ENCODE measurements around the gene HMGN1.

Gene HMGN1

GRCh38 chr21:39347537-39347936 lies 1.4 kb downstream of the HMGN1 start:
- Histone ChIP-seq H3K4me1 (ENCODE audit: insufficient read depth, low read length) (peaks cover 44% of the 10 kb centered on the region), H3K4me2 (ENCODE audit: insufficient read depth, low read length) (peak overlapping the region; percentile 81), H3K4me3 (ENCODE audit: low read depth in 1 of 2, low read length in 2 of 2) (peak overlapping the region; percentile 88 to 97), H2AFZ (ENCODE audit: low read depth, low read length) (no peak overlapping the region), H3K9ac (ENCODE audit: low read depth, low read length) (peak overlapping the region; percentile 96), H3K36me3 (ENCODE audit: insufficient read depth, low read length) (peaks cover 54% of the 10 kb centered on the region), H3K27ac (ENCODE audit: low read length) (peak overlapping the region; percentile 95), H3K27me3 (ENCODE audit: insufficient read depth, low read length, poor library complexity) (no peaks in the 10 kb centered on the region), H3K9me3 (ENCODE audit: insufficient read depth, low read length, severe bottlenecking) (no peaks in the 10 kb centered on the region), H3K79me2 (ENCODE audit: insufficient read depth, low read length) (peaks cover 64% of the 10 kb centered on the region), H4K20me1 (ENCODE audit: insufficient read depth, low read length) (peaks cover 41% of the 10 kb centered on the region)
- TF ChIP-seq CTCF (IDR thresholded peaks at IDR 0.05; ENCODE audit: borderline replicate concordance, extremely low read depth, low read length, poor library complexity, severe bottlenecking) (no peak), EZH2 (IDR thresholded peaks at IDR 0.05; ENCODE audit: borderline replicate concordance, low read depth, low read length, severe bottlenecking) (no peak)
- no peak for DNase-seq
- ATAC-seq (ENCODE audit: insufficient read depth, low read depth): no peak

- no peak for ATAC-seq (ENCODE audit: insufficient read depth, low read depth)
- H3K79me2 ChIP-seq (ENCODE audit: insufficient read depth, low read length): peaks cover 64% of the 10 kb centered on the region
- peaks cover 44% of the 10 kb centered on the region for H3K4me1 ChIP-seq (ENCODE audit: insufficient read depth, low read length)
- no peaks in the 10 kb centered on the region for H3K9me3 ChIP-seq (ENCODE audit: insufficient read depth, low read length, severe bottlenecking)
- DNase-seq: no peak
- peaks cover 41% of the 10 kb centered on the region for H4K20me1 ChIP-seq (ENCODE audit: insufficient read depth, low read length)
- TF ChIP-seq CTCF (IDR thresholded peaks at IDR 0.05; ENCODE audit: borderline replicate concordance, extremely low read depth, low read length, poor library complexity, severe bottlenecking) (no peak), EZH2 (IDR thresholded peaks at IDR 0.05; ENCODE audit: borderline replicate concordance, low read depth, low read length, severe bottlenecking) (no peak)
- peak overlapping the region; percentile 88 to 97; a peak in 3 of 4 replicates for H3K4me3 ChIP-seq (ENCODE audit: low read depth in 1 of 2, low read length in 2 of 2)
- no peaks in the 10 kb centered on the region for H3K27me3 ChIP-seq (ENCODE audit: insufficient read depth, low read length, poor library complexity)
- H3K36me3 ChIP-seq (ENCODE audit: insufficient read depth, low read length): peaks cover 57% of the 10 kb centered on the region
- H2AFZ ChIP-seq (ENCODE audit: low read depth, low read length): no peak overlapping the region
- H3K27ac ChIP-seq (ENCODE audit: low read length): no peak overlapping the region; the same call in 1 of the 2 replicates
- peak overlapping the region; percentile 96 for H3K9ac ChIP-seq (ENCODE audit: low read depth, low read length)
- peak overlapping the region; percentile 81 for H3K4me2 ChIP-seq (ENCODE audit: insufficient read depth, low read length)
Measured at GRCh38 chr21:39346671-39347331, 2.1 kb downstream of the HMGN1 start.

- H3K27ac ChIP-seq (ENCODE audit: low read length): no peak overlapping the region
- no peak for ATAC-seq (ENCODE audit: insufficient read depth, low read depth)
- H3K27me3 ChIP-seq (ENCODE audit: insufficient read depth, low read length, poor library complexity): no peaks in the 10 kb centered on the region
- peak overlapping the region; percentile 81 for H3K4me2 ChIP-seq (ENCODE audit: insufficient read depth, low read length)
- no peak for DNase-seq
- TF ChIP-seq CTCF (IDR thresholded peaks at IDR 0.05; ENCODE audit: borderline replicate concordance, extremely low read depth, low read length, poor library complexity, severe bottlenecking): no peak
- TF ChIP-seq EZH2 (IDR thresholded peaks at IDR 0.05; ENCODE audit: borderline replicate concordance, low read depth, low read length, severe bottlenecking): no peak
- H3K36me3 ChIP-seq (ENCODE audit: insufficient read depth, low read length): peaks cover 63% of the 10 kb centered on the region
- no peak overlapping the region for H2AFZ ChIP-seq (ENCODE audit: low read depth, low read length)
- H3K4me3 ChIP-seq (ENCODE audit: low read depth in 1 of 2, low read length in 2 of 2): peak overlapping the region in 1 of 2 experiments; percentile 97; a peak in 2 of 4 replicates
- peaks cover 44% of the 10 kb centered on the region for H3K4me1 ChIP-seq (ENCODE audit: insufficient read depth, low read length)
- no peaks in the 10 kb centered on the region for H3K9me3 ChIP-seq (ENCODE audit: insufficient read depth, low read length, severe bottlenecking)
- H3K79me2 ChIP-seq (ENCODE audit: insufficient read depth, low read length): peaks cover 64% of the 10 kb centered on the region
- peak overlapping the region; percentile 96 for H3K9ac ChIP-seq (ENCODE audit: low read depth, low read length)
- peaks cover 41% of the 10 kb centered on the region for H4K20me1 ChIP-seq (ENCODE audit: insufficient read depth, low read length)
Measured at GRCh38 chr21:39346206-39346605, 2.7 kb downstream of the HMGN1 start.

All from DND-41 (cell line).